Retinal pigment epithelial cell (primary cell): ENCODE measurements around the gene LAMTOR1.

Source experiments
- DNase-seq: peaks from one replicate; pipeline ENCODE4 v3.0.0-alpha.2; 2010; ENCODE audit warnings: low read depth
- H3K4me3 ChIP-seq: 2 replicates; pipeline ENCODE4 v1.5.1; 2011; ENCODE audit warnings: mild to moderate bottlenecking, low read length, control low read depth, moderate library complexity
- CTCF ChIP-seq: conservative IDR thresholded peaks from 2 replicates; pipeline ENCODE4 v1.5.1; 2011; ENCODE audit warnings: low read depth, low read length, control low read depth, inconsistent platforms

LAMTOR1 gene

GRCh38 chr11:72103754-72104167 lies 664 bp upstream of the LAMTOR1 start:
- TF ChIP-seq CTCF: no peak
- H3K4me3 ChIP-seq: peak overlapping the region; percentile 2
- no peak for DNase-seq

- peak overlapping the region; percentile 69 for H3K4me3 ChIP-seq
- no peak for TF ChIP-seq CTCF
- DNase-seq: no peak
Observed at GRCh38 chr11:72102631-72102945, 509 bp downstream of the LAMTOR1 start.

GRCh38 chr11:72102162-72102561 lies 935 bp downstream of the LAMTOR1 start:
- H3K4me3 ChIP-seq: peak overlapping the region; percentile 69
- no peak for TF ChIP-seq CTCF
- DNase-seq: no peak

- DNase-seq: no peak
- H3K4me3 ChIP-seq: no peak overlapping the region
- no peak for TF ChIP-seq CTCF
Observed at GRCh38 chr11:72100462-72100861, 2.6 kb downstream of the LAMTOR1 start.

- no peak for TF ChIP-seq CTCF
- DNase-seq: no peak
- no peak overlapping the region for H3K4me3 ChIP-seq
Observed at GRCh38 chr11:72100009-72100408, 3.1 kb downstream of the LAMTOR1 start.

- no peak overlapping the region for H3K4me3 ChIP-seq
- no peak for TF ChIP-seq CTCF
- no peak for DNase-seq
Observed at GRCh38 chr11:72098741-72099140, 4.4 kb downstream of the LAMTOR1 start.

GRCh38 chr11:72091292-72091691 lies 11.8 kb downstream of the LAMTOR1 start:
- no peak for DNase-seq
- peak; percentile 91 for TF ChIP-seq CTCF
- no peak overlapping the region for H3K4me3 ChIP-seq
